C4-2B (cell line): Measurements from ENCODE around the gene HSP90B1.

Experiments used
- ZFX ChIP-seq: fragments of 450-650 bp; IDR thresholded peaks from 2 replicates; pipeline ENCODE4 v1.6.1; 2017
- TF ChIP-seq, protein P1 (sequence below): fragments of 450-650 bp; conservative IDR thresholded peaks from 2 replicates; pipeline ENCODE4 v1.5.1; 2017; ENCODE audit warnings: mild to moderate bottlenecking

GRCh38 chr12:103912069-103912468 lies 18.1 kb upstream of the HSP90B1 start:
- TF ChIP-seq, protein P1, sequence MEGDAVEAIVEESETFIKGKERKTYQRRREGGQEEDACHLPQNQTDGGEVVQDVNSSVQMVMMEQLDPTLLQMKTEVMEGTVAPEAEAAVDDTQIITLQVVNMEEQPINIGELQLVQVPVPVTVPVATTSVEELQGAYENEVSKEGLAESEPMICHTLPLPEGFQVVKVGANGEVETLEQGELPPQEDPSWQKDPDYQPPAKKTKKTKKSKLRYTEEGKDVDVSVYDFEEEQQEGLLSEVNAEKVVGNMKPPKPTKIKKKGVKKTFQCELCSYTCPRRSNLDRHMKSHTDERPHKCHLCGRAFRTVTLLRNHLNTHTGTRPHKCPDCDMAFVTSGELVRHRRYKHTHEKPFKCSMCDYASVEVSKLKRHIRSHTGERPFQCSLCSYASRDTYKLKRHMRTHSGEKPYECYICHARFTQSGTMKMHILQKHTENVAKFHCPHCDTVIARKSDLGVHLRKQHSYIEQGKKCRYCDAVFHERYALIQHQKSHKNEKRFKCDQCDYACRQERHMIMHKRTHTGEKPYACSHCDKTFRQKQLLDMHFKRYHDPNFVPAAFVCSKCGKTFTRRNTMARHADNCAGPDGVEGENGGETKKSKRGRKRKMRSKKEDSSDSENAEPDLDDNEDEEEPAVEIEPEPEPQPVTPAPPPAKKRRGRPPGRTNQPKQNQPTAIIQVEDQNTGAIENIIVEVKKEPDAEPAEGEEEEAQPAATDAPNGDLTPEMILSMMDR, result no peak
- TF ChIP-seq ZFX, result no peak
